Keratinocyte (primary cell): ENCODE measurements around the gene SCYGR3. TPM values are rescaled to one million over a fixed set of nuclear protein-coding genes. Genes with fewer than 3 reads are reported as not detected.

Source experiments
- DNase-seq: peaks from one replicate; pipeline ENCODE4 v3.0.0-alpha.2; 2011; ENCODE audit warnings: low read depth, missing footprints, low spot score
- FAIRE-seq: peaks from 2 replicates; lab custom pipeline; 2011; peaks lifted over from hg19 to GRCh38; lab: Jason Lieb, UNC
- H2AFZ ChIP-seq: 2 replicates; pipeline ENCODE4 v1.6.0; 2012; ENCODE audit warnings: low read length, control low read depth, inconsistent platforms; ENCODE audit not compliant: control insufficient read depth
- H3K27ac ChIP-seq: 2 replicates; pipeline ENCODE4 v1.5.1; 2011; ENCODE audit warnings: low read length; ENCODE audit not compliant: control insufficient read depth, insufficient read depth
- H3K27me3 ChIP-seq: 3 replicates; pipeline ENCODE4 v1.6.0; 2011; ENCODE audit warnings: low read length; ENCODE audit not compliant: control insufficient read depth, insufficient read depth; ENCODE audit errors: extremely low read depth
- H3K36me3 ChIP-seq, 2 experiments: 2 replicates in 1 of 2; 3 replicates in 1 of 2; pipeline ENCODE4 v1.5.1; 2011; ENCODE audit warnings: low read length in 2 of 2, mild to moderate bottlenecking in 1 of 2; ENCODE audit not compliant: control insufficient read depth in 2 of 2, insufficient read depth in 2 of 2; ENCODE audit errors: extremely low read depth in 1 of 2
- H3K4me1 ChIP-seq: 3 replicates; pipeline ENCODE4 v1.5.1; 2011; ENCODE audit warnings: low read length; ENCODE audit not compliant: control insufficient read depth, insufficient read depth; ENCODE audit errors: extremely low read depth
- H3K4me2 ChIP-seq: 3 replicates; pipeline ENCODE4 v1.6.0; 2011; ENCODE audit warnings: low read depth, low read length; ENCODE audit not compliant: control insufficient read depth, insufficient read depth; ENCODE audit errors: extremely low read depth
- H3K4me3 ChIP-seq, 3 experiments: fragments of 200-600 bp in 1 of 3; sonication (generic) in 1 of 3; 2 replicates in 2 of 3; 3 replicates in 1 of 3; pipeline ENCODE4 v1.5.1; 2011 to 2016; ENCODE audit warnings: low read length in 3 of 3, mild to moderate bottlenecking in 3 of 3, control low read depth in 2 of 3, inconsistent platforms in 1 of 3, low read depth in 1 of 3, mixed read lengths in 1 of 3, mixed run types in 1 of 3, moderate library complexity in 1 of 3; ENCODE audit not compliant: control insufficient read depth in 2 of 3, insufficient read depth in 2 of 3; ENCODE audit errors: extremely low read depth in 1 of 3
- H3K79me2 ChIP-seq: 2 replicates; pipeline ENCODE4 v1.6.0; 2012; ENCODE audit warnings: low read length; ENCODE audit not compliant: control insufficient read depth, insufficient read depth
- H3K9ac ChIP-seq: 3 replicates; pipeline ENCODE4 v1.6.0; 2011; ENCODE audit warnings: low read length; ENCODE audit not compliant: control insufficient read depth, insufficient read depth; ENCODE audit errors: extremely low read depth
- H3K9me1 ChIP-seq: 3 replicates; pipeline ENCODE4 v1.6.0; 2011; ENCODE audit warnings: low read length; ENCODE audit not compliant: control insufficient read depth, insufficient read depth; ENCODE audit errors: extremely low read depth
- H3K9me3 ChIP-seq: 2 replicates; pipeline ENCODE4 v1.5.1; 2012; ENCODE audit warnings: low read depth, low read length; ENCODE audit not compliant: control insufficient read depth
- H4K20me1 ChIP-seq: 3 replicates; pipeline ENCODE4 v1.6.0; 2011; ENCODE audit warnings: low read length; ENCODE audit not compliant: control insufficient read depth, insufficient read depth; ENCODE audit errors: extremely low read depth
- EZH2 ChIP-seq: IDR thresholded peaks from one replicate; pipeline ENCODE4 v1.6.1; 2012; ENCODE audit warnings: inconsistent platforms, mild to moderate bottlenecking, low read length, moderate library complexity
- dilution Hi-C: fragments of 300-500 bp; cut with MboI; formaldehyde crosslinking; loops from one replicate; pipeline ENCODE4 v1.7.0; 2020; ENCODE audit warnings: low sequenced_read_pairs; ENCODE audit not compliant: extremely low pct_ligation_motif_present
- polyA plus RNA-seq, 5 experiments: library from polyadenylated mRNA; depleted of rRNA in 3 of 5; stranded (reverse) in 3 of 5; stranded (forward) in 1 of 5; unstranded in 1 of 5; fragments of >200 nt; gene quantifications; 1 replicate in 1 of 5; 2 replicates in 3 of 5; 3 replicates in 1 of 5; pipeline versions ENCODE4 v1.2.1 to v1.2.3, GENCODE V29; 2011 to 2012; ENCODE audit warnings: missing spikeins in 2 of 5, low read depth in 1 of 5, low replicate concordance in 1 of 5
- TF ChIP-seq, protein P1 (sequence below), 3 experiments: IDR thresholded peaks in 1 of 3; conservative IDR thresholded peaks in 1 of 3; optimal IDR thresholded peaks in 1 of 3; 2 replicates in 2 of 3; 3 replicates in 1 of 3; pipeline versions ENCODE3 to v1.5.1; 2011; ENCODE audit warnings: low read length in 3 of 3, mild to moderate bottlenecking in 3 of 3, moderate library complexity in 2 of 3, control low read depth in 1 of 3, inconsistent platforms in 1 of 3; ENCODE audit not compliant: insufficient read depth in 2 of 3; ENCODE audit errors: extremely low read depth in 1 of 3

Gene SCYGR3
- polyA plus RNA-seq, 1 donor (not counting 4 experiments of a cell fraction or from before 2014, with no cell fraction given), result not detected

DNA sequence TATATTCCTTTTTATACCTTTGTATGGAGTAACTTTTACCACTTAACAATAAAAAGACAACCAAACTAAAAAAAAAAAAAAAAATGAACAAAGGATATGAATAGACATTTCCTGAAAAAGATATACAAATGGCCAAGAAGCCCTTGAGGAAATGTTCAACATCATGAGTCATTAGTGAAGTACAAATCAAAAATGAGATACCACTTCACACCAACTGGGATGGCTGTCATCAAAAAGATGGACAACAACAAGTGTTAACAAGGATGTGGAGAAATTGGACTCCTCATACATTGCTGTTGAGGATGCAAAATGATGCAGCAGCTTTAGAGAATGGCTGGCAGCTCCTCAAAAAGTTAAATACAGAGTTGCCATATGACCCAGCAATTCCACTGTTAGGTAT, 38.5 kb downstream of the SCYGR3 start:
- no peak overlapping the region for H3K4me3 ChIP-seq
- H3K4me1 ChIP-seq, result no peaks in the 10 kb centered on the region
- H3K79me2 ChIP-seq, result no peaks in the 10 kb centered on the region
- no peak for TF ChIP-seq EZH2
- TF ChIP-seq, protein P1, sequence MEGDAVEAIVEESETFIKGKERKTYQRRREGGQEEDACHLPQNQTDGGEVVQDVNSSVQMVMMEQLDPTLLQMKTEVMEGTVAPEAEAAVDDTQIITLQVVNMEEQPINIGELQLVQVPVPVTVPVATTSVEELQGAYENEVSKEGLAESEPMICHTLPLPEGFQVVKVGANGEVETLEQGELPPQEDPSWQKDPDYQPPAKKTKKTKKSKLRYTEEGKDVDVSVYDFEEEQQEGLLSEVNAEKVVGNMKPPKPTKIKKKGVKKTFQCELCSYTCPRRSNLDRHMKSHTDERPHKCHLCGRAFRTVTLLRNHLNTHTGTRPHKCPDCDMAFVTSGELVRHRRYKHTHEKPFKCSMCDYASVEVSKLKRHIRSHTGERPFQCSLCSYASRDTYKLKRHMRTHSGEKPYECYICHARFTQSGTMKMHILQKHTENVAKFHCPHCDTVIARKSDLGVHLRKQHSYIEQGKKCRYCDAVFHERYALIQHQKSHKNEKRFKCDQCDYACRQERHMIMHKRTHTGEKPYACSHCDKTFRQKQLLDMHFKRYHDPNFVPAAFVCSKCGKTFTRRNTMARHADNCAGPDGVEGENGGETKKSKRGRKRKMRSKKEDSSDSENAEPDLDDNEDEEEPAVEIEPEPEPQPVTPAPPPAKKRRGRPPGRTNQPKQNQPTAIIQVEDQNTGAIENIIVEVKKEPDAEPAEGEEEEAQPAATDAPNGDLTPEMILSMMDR (optimal IDR thresholded peaks at IDR 0.05 in 1 of 3, IDR thresholded peaks at IDR 0.05 in 1 of 3, conservative IDR thresholded peaks at IDR 0.05 in 1 of 3; ENCODE audit: extremely low read depth in 1 of 3, insufficient read depth in 2 of 3, low read length in 3 of 3), result no peak
- no peaks in the 10 kb centered on the region for H3K9me3 ChIP-seq
- H3K9me1 ChIP-seq, result no peaks in the 10 kb centered on the region
- FAIRE-seq (no peak), DNase-seq (no peak)
- H3K9ac ChIP-seq, result no peak overlapping the region
- no peak overlapping the region for H3K4me2 ChIP-seq
- no peaks in the 10 kb centered on the region for H4K20me1 ChIP-seq
- dilution Hi-C loops, result no loop called here
- H3K36me3 ChIP-seq, result no peaks in the 10 kb centered on the region
- no peak overlapping the region for H3K27ac ChIP-seq
- H2AFZ ChIP-seq, result no peak overlapping the region
- H3K27me3 ChIP-seq, result no peaks in the 10 kb centered on the region

DNA sequence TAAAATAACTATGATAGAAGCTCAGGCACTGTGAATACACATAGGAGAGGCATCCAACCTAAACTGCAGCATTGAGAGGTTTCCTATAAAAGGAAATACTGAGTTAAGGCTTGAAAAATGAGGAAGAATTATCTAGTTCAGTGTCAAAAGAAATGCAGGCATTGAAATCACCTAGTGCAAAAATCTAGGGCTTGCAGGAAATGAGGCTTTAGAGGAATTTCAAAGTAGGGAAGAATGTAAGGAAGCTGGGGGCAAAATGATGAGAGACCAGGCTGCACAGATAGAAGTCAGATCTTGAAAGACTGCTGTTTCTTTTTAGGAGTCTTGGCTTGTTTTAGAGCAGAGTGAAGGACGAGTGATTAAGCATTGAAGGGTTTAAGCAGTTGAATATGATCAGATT, 44.0 kb downstream of the SCYGR3 start:
- dilution Hi-C loops, result no loop called here
- DNase-seq (no peak), FAIRE-seq (no peak)
- Histone ChIP-seq H3K4me3 (no peak overlapping the region), H3K9me1 (no peaks in the 10 kb centered on the region), H3K36me3 (peaks cover 3% of the 10 kb centered on the region in 2 experiments), H3K27me3 (no peaks in the 10 kb centered on the region), H3K9ac (no peak overlapping the region), H3K4me2 (no peak overlapping the region), H3K79me2 (no peaks in the 10 kb centered on the region), H3K4me1 (no peaks in the 10 kb centered on the region), H4K20me1 (no peaks in the 10 kb centered on the region), H2AFZ (no peak overlapping the region), H3K27ac (no peak overlapping the region), H3K9me3 (no peaks in the 10 kb centered on the region)
- no peak for TF ChIP-seq EZH2
- TF ChIP-seq, protein P1 (optimal IDR thresholded peaks at IDR 0.05 in 1 of 3, IDR thresholded peaks at IDR 0.05 in 1 of 3, conservative IDR thresholded peaks at IDR 0.05 in 1 of 3; ENCODE audit: extremely low read depth in 1 of 3, insufficient read depth in 2 of 3, low read length in 3 of 3), result no peak
